Caco-2 (cell line): ENCODE data around the gene MYT1. TPM values are rescaled to one million over a fixed set of nuclear protein-coding genes. Genes with fewer than 3 reads are reported as not detected.

ENCODE experiments used
- BruUV-seq: library from RNA; stranded (reverse); fragments of 400-500 nt; replicated peaks from 2 replicates; lab custom pipeline; 2021; lab: Mats Ljungman, UMichigan
- CTCF ChIA-PET: fragments of 300-600 bp; sonication (Branson Sonifier 250); formaldehyde crosslinking; loops from one replicate; lab custom pipeline; 2022; ENCODE audit warnings: antibody characterized with exemption; lab: Charles Lee
- POLR2A ChIA-PET: fragments of 300-600 bp; sonication (Branson Sonifier 250); formaldehyde crosslinking; loops from one replicate; lab custom pipeline; 2022; ENCODE audit warnings: antibody characterized with exemption; lab: Charles Lee
- DNase-seq, 2 experiments: peaks; one replicate each; pipeline versions ENCODE4 v3.0.0 to v3.0.0-alpha.2; 2020 to 2022
- H3K27me3 ChIP-seq: replicated peaks from 2 replicates; pipeline ENCODE4 v1.6.0; 2011; ENCODE audit warnings: low read length; ENCODE audit not compliant: control insufficient read depth, insufficient read depth
- H3K36me3 ChIP-seq: 2 replicates; pipeline ENCODE4 v1.5.1; 2011; ENCODE audit warnings: low read length; ENCODE audit not compliant: control insufficient read depth, insufficient read depth
- H3K4me1 ChIP-seq: fragments of 250-450 bp; sonication (Bioruptor Pico); 2 replicates; pipeline ENCODE4 v1.5.1; 2020; ENCODE audit warnings: mild to moderate bottlenecking
- H3K4me3 ChIP-seq: 2 replicates; pipeline ENCODE4 v1.5.1; 2011; ENCODE audit warnings: low read depth, mild to moderate bottlenecking, control low read depth, low read length
- H3K9me3 ChIP-seq: fragments of 250-450 bp; sonication (Bioruptor Pico); 2 replicates; pipeline ENCODE4 v1.5.1; 2020; ENCODE audit warnings: mild to moderate bottlenecking, moderate library complexity
- H3K27ac Mint-ChIP-seq: one replicate; pipeline ENCODE4 v1.8.0; 2022; ENCODE audit warnings: mixed read lengths; ENCODE audit not compliant: unreplicated experiment
- H3K27me3 Mint-ChIP-seq: one replicate; pipeline ENCODE4 v1.8.0; 2022; ENCODE audit warnings: mixed read lengths; ENCODE audit not compliant: insufficient read depth, unreplicated experiment
- H3K36me3 Mint-ChIP-seq: one replicate; pipeline ENCODE4 v1.8.0; 2022; ENCODE audit warnings: mild to moderate bottlenecking, mixed read lengths; ENCODE audit not compliant: insufficient read depth, unreplicated experiment
- H3K4me1 Mint-ChIP-seq: one replicate; pipeline ENCODE4 v1.8.0; 2022; ENCODE audit warnings: low read depth, mixed read lengths; ENCODE audit not compliant: unreplicated experiment
- H3K4me3 Mint-ChIP-seq: one replicate; pipeline ENCODE4 v1.8.0; 2022; ENCODE audit warnings: mild to moderate bottlenecking, moderate library complexity, mixed read lengths; ENCODE audit not compliant: unreplicated experiment
- H3K9me3 Mint-ChIP-seq: one replicate; pipeline ENCODE4 v1.8.0; 2022; ENCODE audit warnings: mixed read lengths; ENCODE audit not compliant: unreplicated experiment
- CTCF ChIP-seq, 2 experiments: fragments of 200-600 bp in 1 of 2; IDR thresholded peaks; 1 replicate in 1 of 2; 2 replicates in 1 of 2; pipeline versions ENCODE4 v1.5.1 to v1.8.0; 2011 to 2022; ENCODE audit warnings: antibody characterized with exemption in 1 of 2, control low read depth in 1 of 2, inconsistent platforms in 1 of 2, low read depth in 1 of 2, low read length in 1 of 2, mild to moderate bottlenecking in 1 of 2, moderate library complexity in 1 of 2; ENCODE audit not compliant: insufficient read depth in 1 of 2, severe bottlenecking in 1 of 2, unreplicated experiment in 1 of 2
- intact Hi-C: fragments of 100-400 bp; cut with micrococcal nuclease; formaldehyde crosslinking; loops from one replicate; pipeline ENCODE4 v1.10.0; 2022; ENCODE audit not compliant: unreplicated experiment
- total RNA-seq: library from RNA; stranded (reverse); gene quantifications from 2 replicates; pipeline ENCODE4 v1.2.3, GENCODE V29; 2022

Gene MYT1
- total RNA-seq, 1 experiment from 2014 or later, result 0.25 TPM

DNA sequence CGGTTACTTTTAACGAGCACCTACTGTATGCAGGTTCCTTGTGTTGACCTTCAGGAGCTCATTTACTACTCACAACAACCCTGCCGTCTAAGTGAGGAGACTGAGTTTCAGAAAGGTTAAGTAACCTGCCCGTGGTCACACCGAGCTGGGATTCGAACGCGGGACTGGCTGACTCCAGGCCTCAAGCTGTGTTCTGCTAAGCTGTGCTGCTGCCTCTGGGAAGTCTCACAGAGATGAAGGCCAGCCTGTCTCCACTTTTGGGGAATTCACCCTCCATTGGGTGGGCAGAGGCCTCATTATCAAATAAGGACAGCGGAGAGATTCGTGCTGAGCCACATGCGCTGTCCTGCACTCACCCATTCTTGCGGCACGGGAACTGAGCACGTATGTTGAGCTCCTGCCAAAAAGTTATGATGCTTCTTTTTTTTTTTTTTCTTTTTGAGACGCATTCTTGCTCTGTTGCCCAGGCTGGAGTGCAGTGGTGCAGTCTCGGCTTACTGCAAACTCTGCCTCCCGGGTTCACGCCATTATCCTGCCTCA is 25.9 kb upstream of the MYT1 start:
- H3K4me3 ChIP-seq, result no peak overlapping the region
- H3K27me3 ChIP-seq, result no peaks in the 10 kb centered on the region; the same call in 1 of the 2 replicates
- ChIA-PET CTCF (interaction anchor here (1.2 kb wide), 1 partner anchor 55 kb away, joined by 3 read pairs; no protein-coding TSS in a partner anchor), POLR2A (no interaction called here)
- Mint-ChIP-seq H3K36me3 (no peaks in the 10 kb centered on the region), H3K27ac (no peak overlapping the region), H3K9me3 (no peaks in the 10 kb centered on the region), H3K4me3 (no peak overlapping the region), H3K27me3 (peaks cover 22% of the 10 kb centered on the region), H3K4me1 (peaks cover 7% of the 10 kb centered on the region)
- intact Hi-C loops, result no loop called here
- no TSS peak for BruUV-seq
- TF ChIP-seq CTCF (IDR thresholded peaks at IDR 0.05; ENCODE audit: insufficient read depth in 1 of 2, low read depth in 1 of 2, low read length in 1 of 2, severe bottlenecking in 1 of 2, unreplicated experiment in 1 of 2), result no peak
- no peaks in the 10 kb centered on the region for H3K36me3 ChIP-seq
- H3K9me3 ChIP-seq, result no peaks in the 10 kb centered on the region; the same call in 1 of the 2 replicates
- DNase-seq, result peak in 1 of 2 experiments; percentile 29
- no peaks in the 10 kb centered on the region for H3K4me1 ChIP-seq

DNA sequence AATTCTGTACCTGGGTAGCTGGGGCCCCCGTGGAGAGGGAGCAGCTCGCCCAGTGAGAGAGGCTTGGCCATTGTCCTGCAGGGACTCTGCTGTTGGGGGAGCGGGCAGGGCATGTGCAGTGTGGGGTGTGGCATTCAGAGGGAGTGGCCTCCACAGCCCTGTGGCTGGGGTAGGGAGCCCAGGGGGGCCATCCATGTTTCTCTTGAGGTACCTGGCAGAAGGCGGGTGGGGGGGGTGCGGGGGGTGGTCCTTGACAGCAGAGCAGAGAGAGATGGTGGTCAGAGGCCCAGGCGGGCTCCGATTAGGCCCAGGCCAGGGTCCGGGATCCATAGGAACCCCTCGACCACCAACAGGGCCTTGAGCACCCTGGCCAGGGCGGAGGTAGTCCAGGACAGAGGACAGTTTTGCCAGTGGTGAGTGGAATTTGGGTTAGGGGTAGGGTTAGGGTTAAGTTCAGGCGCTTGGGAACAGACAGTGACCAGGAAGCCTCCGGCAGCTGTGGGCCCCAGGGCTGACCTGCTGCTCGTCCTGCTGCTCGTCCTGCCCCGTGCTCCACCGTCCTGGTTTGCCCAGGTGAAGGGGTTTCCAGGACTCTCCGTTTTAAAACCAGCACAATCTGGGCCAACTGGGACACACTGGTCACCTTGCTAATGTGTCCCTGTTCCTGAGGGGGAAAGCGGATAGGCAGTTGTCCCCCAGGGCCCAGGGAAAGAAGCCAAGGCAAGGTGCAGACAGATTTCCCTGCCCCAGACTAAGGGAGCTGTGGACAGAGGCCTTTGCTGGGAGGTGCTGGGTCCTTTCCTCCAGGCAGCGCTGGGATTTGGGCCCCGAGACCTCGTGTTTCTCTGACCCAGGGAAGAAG is 24.8 kb upstream of the MYT1 start:
- Histone ChIP-seq H3K27me3 (no peaks in the 10 kb centered on the region; the same call in 1 of the 2 replicates), H3K36me3 (no peaks in the 10 kb centered on the region), H3K4me1 (no peaks in the 10 kb centered on the region), H3K9me3 (peaks cover 8% of the 10 kb centered on the region; the same call in 1 of the 2 replicates), H3K4me3 (no peak overlapping the region)
- peak in 1 of 2 experiments; percentile 42 for DNase-seq
- ChIA-PET POLR2A (no interaction called here), CTCF (interaction anchor here (0.6 to 1.4 kb wide), 2 partner anchors 14 to 56 kb away, joined by 3 to 4 read pairs; no protein-coding TSS in a partner anchor)
- Mint-ChIP-seq H3K36me3 (no peaks in the 10 kb centered on the region), H3K4me1 (peaks cover 7% of the 10 kb centered on the region), H3K27ac (no peak overlapping the region), H3K4me3 (no peak overlapping the region), H3K27me3 (peaks cover 23% of the 10 kb centered on the region), H3K9me3 (peaks cover 6% of the 10 kb centered on the region)
- no peak for TF ChIP-seq CTCF (IDR thresholded peaks at IDR 0.05; ENCODE audit: insufficient read depth in 1 of 2, low read depth in 1 of 2, low read length in 1 of 2, severe bottlenecking in 1 of 2, unreplicated experiment in 1 of 2)
- no TSS peak for BruUV-seq
- intact Hi-C loops, result no loop called here

GRCh38 chr20:64140061-64140931 is 24.0 kb upstream of the MYT1 start:
- Mint-ChIP-seq H3K4me1 (peaks cover 7% of the 10 kb centered on the region), H3K27me3 (peaks cover 20% of the 10 kb centered on the region), H3K9me3 (peaks cover 14% of the 10 kb centered on the region), H3K4me3 (no peak overlapping the region), H3K27ac (no peak overlapping the region), H3K36me3 (no peaks in the 10 kb centered on the region)
- BruUV-seq, result no TSS peak
- ChIA-PET POLR2A (no interaction called here), CTCF (interaction anchor here (1.4 kb wide), 1 partner anchor 57 kb away, joined by 3 read pairs; no protein-coding TSS in a partner anchor)
- no peak for TF ChIP-seq CTCF (IDR thresholded peaks at IDR 0.05; ENCODE audit: insufficient read depth in 1 of 2, low read depth in 1 of 2, low read length in 1 of 2, severe bottlenecking in 1 of 2, unreplicated experiment in 1 of 2)
- Histone ChIP-seq H3K4me3 (no peak overlapping the region), H3K27me3 (no peaks in the 10 kb centered on the region; the same call in 1 of the 2 replicates), H3K4me1 (no peaks in the 10 kb centered on the region), H3K9me3 (peaks cover 17% of the 10 kb centered on the region), H3K36me3 (no peaks in the 10 kb centered on the region)
- intact Hi-C loops, result no loop called here
- DNase-seq, result peak in 1 of 2 experiments; percentile 34
